Vagina (tissue), 2 donors: ENCODE results near the gene ANKRD52.

ENCODE experiments used
- POLR2AphosphoS5 ChIP-seq, 2 donors: sonication (generic); formaldehyde crosslinking; IDR thresholded peaks; one replicate each; pipeline ENCODE4 v1.9.0; 2017; ENCODE audit warnings: antibody characterized with exemption in 2 of 2, mild to moderate bottlenecking in 2 of 2, low read depth in 1 of 2; ENCODE audit not compliant: insufficient read depth in 1 of 2
- TF ChIP-seq, protein P1 (sequence below), 3 experiments: fragments of 450-650 bp in 2 of 3; fragments of 200-600 bp in 1 of 3; sonication (generic) in 1 of 3; IDR thresholded peaks; one replicate each; pipeline ENCODE4 v1.5.1; 2017 to 2019; ENCODE audit warnings: antibody characterized with exemption in 3 of 3, mild to moderate bottlenecking in 2 of 3, moderate library complexity in 2 of 3

DNA sequence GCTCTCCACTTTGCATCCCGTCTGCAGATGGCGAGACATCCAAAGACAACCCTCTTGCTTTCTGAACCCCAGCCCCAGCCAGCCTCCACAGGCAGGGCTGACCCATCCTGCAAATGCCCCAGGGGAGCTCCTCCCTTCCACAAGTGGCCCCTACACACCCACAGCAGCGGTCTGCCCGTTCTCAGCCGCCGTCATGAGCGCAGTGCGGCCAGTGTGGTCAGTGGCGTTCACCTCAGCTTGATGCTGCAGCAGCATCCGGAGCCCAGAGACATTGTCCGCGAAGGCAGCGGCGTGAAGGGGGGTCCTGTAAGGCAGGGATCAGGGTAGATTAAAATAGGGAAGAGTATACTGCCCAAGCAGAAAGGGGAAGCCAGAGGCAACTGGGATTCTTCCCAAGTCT lies 13.7 kb downstream of the ANKRD52 start:
- no peak for TF ChIP-seq POLR2AphosphoS5 (IDR thresholded peaks at IDR 0.05; ENCODE audit: insufficient read depth in 1 of 2, low read depth in 1 of 2)
- TF ChIP-seq, protein P1, sequence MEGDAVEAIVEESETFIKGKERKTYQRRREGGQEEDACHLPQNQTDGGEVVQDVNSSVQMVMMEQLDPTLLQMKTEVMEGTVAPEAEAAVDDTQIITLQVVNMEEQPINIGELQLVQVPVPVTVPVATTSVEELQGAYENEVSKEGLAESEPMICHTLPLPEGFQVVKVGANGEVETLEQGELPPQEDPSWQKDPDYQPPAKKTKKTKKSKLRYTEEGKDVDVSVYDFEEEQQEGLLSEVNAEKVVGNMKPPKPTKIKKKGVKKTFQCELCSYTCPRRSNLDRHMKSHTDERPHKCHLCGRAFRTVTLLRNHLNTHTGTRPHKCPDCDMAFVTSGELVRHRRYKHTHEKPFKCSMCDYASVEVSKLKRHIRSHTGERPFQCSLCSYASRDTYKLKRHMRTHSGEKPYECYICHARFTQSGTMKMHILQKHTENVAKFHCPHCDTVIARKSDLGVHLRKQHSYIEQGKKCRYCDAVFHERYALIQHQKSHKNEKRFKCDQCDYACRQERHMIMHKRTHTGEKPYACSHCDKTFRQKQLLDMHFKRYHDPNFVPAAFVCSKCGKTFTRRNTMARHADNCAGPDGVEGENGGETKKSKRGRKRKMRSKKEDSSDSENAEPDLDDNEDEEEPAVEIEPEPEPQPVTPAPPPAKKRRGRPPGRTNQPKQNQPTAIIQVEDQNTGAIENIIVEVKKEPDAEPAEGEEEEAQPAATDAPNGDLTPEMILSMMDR (IDR thresholded peaks at IDR 0.05), result no peak
